HepG2 (cell line): ENCODE measurements around the gene RBM19. TPM values are rescaled to one million over a fixed set of nuclear protein-coding genes. Genes with fewer than 3 reads are reported as not detected.

Source experiments
- ATAC-seq: fragments of 200-7000 bp; cut with Tn5 transposase; 3 replicates; pipeline ENCODE4 v1.9.1; 2020; ENCODE audit warnings: mild to moderate bottlenecking, moderate library complexity
- BruUV-seq: library from RNA; stranded (reverse); fragments of 400-500 nt; replicated peaks from 2 replicates; lab custom pipeline; 2021; lab: Mats Ljungman, UMichigan
- CTCF ChIA-PET: fragments of 300-600 bp; formaldehyde crosslinking; extraction: SDS; loops from one replicate; lab custom pipeline; 2021; ENCODE audit warnings: low total read pairs, inconsistent platforms, low intra/inter-chr PET ratio; lab: Yijun Ruan, JAX
- POLR2A ChIA-PET: fragments of 350-600 bp; sonication (Branson Sonifier 250); formaldehyde crosslinking; loops from one replicate; lab custom pipeline; 2020; ENCODE audit warnings: antibody characterized with exemption, inconsistent platforms; lab: Yijun Ruan, JAX
- DNase-seq: peaks from one replicate; pipeline ENCODE4 v3.0.0-alpha.2; 2015; ENCODE audit warnings: low spot score
- FAIRE-seq: peaks from 3 replicates; lab custom pipeline; 2011; peaks lifted over from hg19 to GRCh38; lab: Jason Lieb, UNC
- H2AFZ ChIP-seq: one replicate; pipeline ENCODE4 v1.6.1; 2011; ENCODE audit warnings: low read length, inconsistent platforms
- H3K27ac ChIP-seq: fragments of 300-600 bp; 3 replicates; pipeline ENCODE4 v1.8.0; 2011; ENCODE audit warnings: mixed run types, mild to moderate bottlenecking, mixed read lengths, low read length, inconsistent platforms; ENCODE audit not compliant: insufficient read depth; ENCODE audit errors: extremely low read length
- H3K27me3 ChIP-seq, 2 experiments: fragments of 200-600 bp in 1 of 2; 2 replicates in 1 of 2; 3 replicates in 1 of 2; pipeline versions ENCODE4 v1.6.0 to v1.8.0; 2011; ENCODE audit warnings: low read length in 2 of 2, mild to moderate bottlenecking in 2 of 2, moderate library complexity in 2 of 2, inconsistent platforms in 1 of 2; ENCODE audit not compliant: insufficient read depth in 2 of 2, control insufficient read depth in 1 of 2
- H3K36me3 ChIP-seq, 2 experiments: fragments of 200-600 bp in 1 of 2; replicated peaks in 1 of 2; 2 replicates in 1 of 2; 3 replicates in 1 of 2; pipeline versions ENCODE4 v1.5.1 to v1.8.0; 2011; ENCODE audit warnings: low read length in 2 of 2, inconsistent platforms in 1 of 2; ENCODE audit not compliant: insufficient read depth in 2 of 2, control insufficient read depth in 1 of 2
- H3K4me1 ChIP-seq: 2 replicates; pipeline ENCODE4 v1.5.1; 2012; ENCODE audit warnings: low read length, inconsistent platforms; ENCODE audit not compliant: insufficient read depth
- H3K4me2 ChIP-seq: 2 replicates; pipeline ENCODE4 v1.6.0; 2011; ENCODE audit warnings: low read depth, low read length, inconsistent platforms
- H3K4me3 ChIP-seq, 3 experiments: fragments of 200-600 bp in 1 of 3; sonication (generic), shearing (Covaris generic) in 1 of 3; replicated peaks in 1 of 3; 2 replicates each; pipeline ENCODE4 v1.5.1; 2011 to 2016; ENCODE audit warnings: low read length in 3 of 3, inconsistent platforms in 2 of 3, low read depth in 2 of 3, mild to moderate bottlenecking in 2 of 3, control low read depth in 1 of 3, mixed read lengths in 1 of 3; ENCODE audit not compliant: insufficient read depth in 1 of 3
- H3K79me2 ChIP-seq: one replicate; pipeline ENCODE4 v1.6.1; 2011; ENCODE audit warnings: low read length, inconsistent platforms; ENCODE audit not compliant: insufficient read depth
- H3K9ac ChIP-seq: 2 replicates; pipeline ENCODE4 v1.6.0; 2011; ENCODE audit warnings: mild to moderate bottlenecking, low read depth, low read length, inconsistent platforms; ENCODE audit not compliant: insufficient read depth
- H3K9me3 ChIP-seq: 2 replicates; pipeline ENCODE4 v1.5.1; 2012; ENCODE audit warnings: mild to moderate bottlenecking, low read length
- H4K20me1 ChIP-seq: 2 replicates; pipeline ENCODE4 v1.6.0; 2011; ENCODE audit warnings: inconsistent platforms, mild to moderate bottlenecking, low read length, moderate library complexity; ENCODE audit not compliant: insufficient read depth
- NR3C1 ChIP-seq: sonication (generic); formaldehyde crosslinking; IDR thresholded peaks from 2 replicates; pipeline ENCODE4 v1.4.0; 2020; ENCODE audit warnings: missing genetic modification reagents
- ZNF605 ChIP-seq: sonication (generic); formaldehyde crosslinking; IDR thresholded peaks from 2 replicates; pipeline ENCODE4 v1.8.0; 2022; ENCODE audit warnings: mild to moderate bottlenecking, missing genetic modification reagents
- ZNF746 ChIP-seq: sonication (generic); formaldehyde crosslinking; IDR thresholded peaks from 2 replicates; pipeline ENCODE4 v1.8.0; 2022; ENCODE audit warnings: mild to moderate bottlenecking, missing genetic modification reagents
- WGBS: methylation state at CpG from one replicate; pipeline ENCODE4 v1.1.6; 2017; ENCODE audit warnings: low lambda C conversion rate; 5-methylcytosine and 5-hydroxymethylcytosine counted together
- in situ Hi-C: cut with HindIII; loops from 2 replicates; pipeline ENCODE4 v1.10.0; 2017; ENCODE audit warnings: low pct_unique_long_range_greater_than_20kb; ENCODE audit not compliant: extremely low pct_ligation_motif_present
- intact Hi-C: fragments of 100-400 bp; cut with micrococcal nuclease; formaldehyde crosslinking; loops from one replicate; pipeline ENCODE4 v1.10.0; 2022; ENCODE audit not compliant: unreplicated experiment
- polyA plus RNA-seq, 8 experiments: library from polyadenylated mRNA; depleted of rRNA in 3 of 8; stranded (reverse) in 7 of 8; unstranded in 1 of 8; fragments of >200 nt; fragmentation: Illumina TruSeq in 4 of 8; extraction: Trizol in 4 of 8; gene quantifications; 2 replicates each; pipeline versions ENCODE4 v1.2.1 to v1.2.3, GENCODE V29; 2011 to 2016; ENCODE audit warnings: low read depth in 4 of 8, missing spikeins in 1 of 8, mixed read lengths in 1 of 8; ENCODE audit not compliant: insufficient read depth in 1 of 8
- total RNA-seq, 5 experiments: library from RNA; depleted of rRNA; stranded (reverse); fragments of >200 nt; fragmentation: Illumina TruSeq; extraction: Trizol; gene quantifications; 2 replicates each; pipeline ENCODE4 v1.2.3, GENCODE V29; 2016; ENCODE audit warnings: low read depth in 1 of 5

RBM19 gene
- total and polyA plus RNA-seq, 2 of the 13 experiments (the other 11 are each of a cell fraction or from before 2014, with no cell fraction given), result 19.3 to 32.2 TPM

DNA sequence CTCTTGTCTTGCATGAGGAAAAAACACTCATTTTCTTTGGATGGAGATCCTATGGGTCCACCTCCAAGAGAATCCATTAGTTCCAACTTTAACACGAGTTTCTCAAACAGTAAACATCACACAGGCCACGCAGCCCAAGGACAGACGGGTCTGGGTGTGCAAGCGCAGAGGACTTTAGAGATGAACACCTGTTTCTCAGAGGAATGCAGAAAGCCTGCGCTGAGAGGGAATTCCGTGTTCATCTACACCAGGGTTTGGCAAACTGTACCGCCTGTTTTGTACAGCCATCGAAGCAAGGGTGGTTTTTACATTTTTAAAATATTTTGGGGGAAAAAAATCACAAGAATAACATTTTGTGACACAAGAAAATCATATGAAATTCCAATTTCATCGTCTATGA, 79.4 kb downstream of the RBM19 start:
- Histone ChIP-seq H3K36me3 (peaks cover 0 to 13% of the 10 kb centered on the region in 2 experiments; a peak in 4 of 5 replicates), H3K9ac (no peak overlapping the region), H3K27ac (no peak overlapping the region), H3K4me2 (no peak overlapping the region), H3K9me3 (no peaks in the 10 kb centered on the region), H3K4me1 (peaks cover 18% of the 10 kb centered on the region), H3K79me2 (no peaks in the 10 kb centered on the region)
- intact Hi-C loops (no loop called here), in situ Hi-C loops (no loop called here)
- POLR2A ChIA-PET, result no interaction called here
- no TSS peak for BruUV-seq
- ATAC-seq, result no peak
- whole genome bisulfite sequencing, result 94% methylated on average over 9 of the region's 9 CpGs
- TF ChIP-seq ZNF746 (CRISPR knock-in tag), result no peak
- TF ChIP-seq, all 625 proteins: peak for 0
- FAIRE-seq (no peak), DNase-seq (no peak)
- H3K4me3 ChIP-seq, result no peak overlapping the region
- no peak overlapping the region for H2AFZ ChIP-seq
- H3K27me3 ChIP-seq, result no peaks in the 10 kb centered on the region
- CTCF ChIA-PET, result no interaction called here
- H4K20me1 ChIP-seq, result no peaks in the 10 kb centered on the region; the same call in 1 of the 2 replicates

DNA sequence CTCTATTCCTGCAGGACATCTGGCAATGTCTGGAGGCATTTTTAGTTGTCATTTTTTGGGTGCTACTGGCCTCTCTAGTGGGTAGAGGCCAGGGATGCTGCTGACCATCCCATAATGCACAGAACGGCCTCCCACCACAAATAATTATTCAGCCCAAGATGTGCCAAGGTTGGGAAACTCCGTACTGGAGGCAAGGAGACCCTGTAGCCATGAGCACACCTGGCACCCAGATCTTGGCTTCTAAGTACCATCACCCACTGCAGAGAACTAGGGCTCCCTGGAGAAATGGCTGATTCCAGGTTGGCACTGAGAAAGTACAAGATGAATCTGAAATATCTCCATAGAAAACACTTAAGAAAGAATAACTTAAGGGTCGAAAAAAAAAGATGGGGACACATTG, 81.7 kb downstream of the RBM19 start:
- no peak overlapping the region for H3K27ac ChIP-seq
- H3K27me3 ChIP-seq, result no peaks in the 10 kb centered on the region
- 0 out of 2 replicates have a peak, but pooled peaks have one; percentile 58 for TF ChIP-seq ZNF605 (CRISPR knock-in tag)
- TF ChIP-seq NR3C1 (CRISPR knock-in tag), result no peak
- no TSS peak for BruUV-seq
- H3K36me3 ChIP-seq, result peaks cover 0 to 28% of the 10 kb centered on the region in 2 experiments; a peak in 4 of 5 replicates
- no peaks in the 10 kb centered on the region for H3K9me3 ChIP-seq
- in situ Hi-C loops, result no loop called here
- FAIRE-seq, result no peak
- over 99% methylated on average over 3 of the region's 3 CpGs for WGBS
- no peaks in the 10 kb centered on the region for H3K79me2 ChIP-seq
- H3K4me1 ChIP-seq, result peaks cover 18% of the 10 kb centered on the region
- intact Hi-C loops, result no loop called here
- POLR2A ChIA-PET, result no interaction called here
- H3K4me3 ChIP-seq, result no peak overlapping the region
- no peak for DNase-seq
- no peak for ATAC-seq
- H3K4me2 ChIP-seq, result no peak overlapping the region
- H3K9ac ChIP-seq, result no peak overlapping the region
- no peaks in the 10 kb centered on the region; the same call in 1 of the 2 replicates for H4K20me1 ChIP-seq
- H2AFZ ChIP-seq, result no peak overlapping the region
- CTCF ChIA-PET, result no interaction called here
